Activated naive CD4-positive, alpha-beta T cell treated with anti-CD3 and anti-CD28 coated beads, Interleukin-2, amount 10 ng/mL, durations not matched to agents 7 days and 5 days (primary cell): ENCODE results near the gene SMLR1.
A peak's percentile ranks its signal among the peaks of the same experiment; 100 is the strongest.

Experiments used
- CTCF ChIA-PET: fragments of 350-600 bp; sonication (Branson Sonifier 250); formaldehyde crosslinking; loops from one replicate; lab custom pipeline; 2021; ENCODE audit warnings: antibody characterized with exemption; lab: Charles Lee
- DNase-seq: peaks from one replicate; pipeline ENCODE4 v3.0.0-alpha.2; 2020
- H3K27ac Mint-ChIP-seq: one replicate; pipeline ENCODE4 v1.8.0; 2021; ENCODE audit warnings: mild to moderate bottlenecking, moderate library complexity, mixed read lengths
- H3K27me3 Mint-ChIP-seq: one replicate; pipeline ENCODE4 v1.8.0; 2021; ENCODE audit warnings: mild to moderate bottlenecking, mixed read lengths
- H3K36me3 Mint-ChIP-seq: one replicate; pipeline ENCODE4 v1.8.0; 2021; ENCODE audit warnings: mixed read lengths
- H3K4me1 Mint-ChIP-seq: one replicate; pipeline ENCODE4 v1.8.0; 2021; ENCODE audit warnings: mixed read lengths
- H3K4me3 Mint-ChIP-seq: one replicate; pipeline ENCODE4 v1.8.0; 2021; ENCODE audit warnings: mild to moderate bottlenecking, moderate library complexity, mixed read lengths
- H3K9me3 Mint-ChIP-seq: one replicate; pipeline ENCODE4 v1.8.0; 2021; ENCODE audit warnings: mixed read lengths

SMLR1 gene

GRCh38 chr6:130852844-130853554, 25.8 kb downstream of the SMLR1 start:
- no peak overlapping the region for H3K27ac Mint-ChIP-seq
- H3K4me1 Mint-ChIP-seq, result peaks cover 8% of the 10 kb centered on the region
- no peak overlapping the region for H3K4me3 Mint-ChIP-seq
- no peaks in the 10 kb centered on the region for H3K36me3 Mint-ChIP-seq
- no peak for DNase-seq
- H3K9me3 Mint-ChIP-seq, result no peaks in the 10 kb centered on the region
- H3K27me3 Mint-ChIP-seq, result peaks cover 3% of the 10 kb centered on the region
- CTCF ChIA-PET, result no interaction called here

GRCh38 chr6:130853555-130854183, 26.5 kb downstream of the SMLR1 start:
- H3K36me3 Mint-ChIP-seq, result no peaks in the 10 kb centered on the region

GRCh38 chr6:130858054-130858453, 30.8 kb downstream of the SMLR1 start:
- CTCF ChIA-PET, result interaction anchor here (1.7 kb wide), 1 partner anchor 13 kb away, joined by 5 read pairs; no protein-coding TSS in a partner anchor
- Mint-ChIP-seq H3K27me3 (peaks cover 3% of the 10 kb centered on the region), H3K4me3 (no peak overlapping the region), H3K27ac (no peak overlapping the region), H3K9me3 (no peaks in the 10 kb centered on the region), H3K36me3 (no peaks in the 10 kb centered on the region), H3K4me1 (no peaks in the 10 kb centered on the region)
- DNase-seq, result no peak

More at GRCh38 chr6:130853555-130854183, 26.5 kb downstream of the SMLR1 start:
- no peak overlapping the region for H3K4me3 Mint-ChIP-seq
- no peaks in the 10 kb centered on the region for H3K9me3 Mint-ChIP-seq
- CTCF ChIA-PET, result no interaction called here
- H3K27me3 Mint-ChIP-seq, result peaks cover 3% of the 10 kb centered on the region
- DNase-seq, result no peak
- no peak overlapping the region for H3K27ac Mint-ChIP-seq
- peaks cover 7% of the 10 kb centered on the region for H3K4me1 Mint-ChIP-seq

- CTCF ChIA-PET, result interaction anchor here (1.7 kb wide), 1 partner anchor 12 kb away, joined by 5 read pairs; no protein-coding TSS in a partner anchor
- Mint-ChIP-seq H3K36me3 (no peaks in the 10 kb centered on the region), H3K4me3 (no peak overlapping the region), H3K27me3 (peaks cover 1% of the 10 kb centered on the region), H3K9me3 (no peaks in the 10 kb centered on the region), H3K4me1 (no peaks in the 10 kb centered on the region), H3K27ac (no peak overlapping the region)
- DNase-seq, result no peak
These were observed 31.4 kb downstream of the SMLR1 start for GRCh38 chr6:130858498-130859160.

- H3K4me3 Mint-ChIP-seq, result no peak overlapping the region
- CTCF ChIA-PET, result no interaction called here
- no peaks in the 10 kb centered on the region for H3K9me3 Mint-ChIP-seq
- no peaks in the 10 kb centered on the region for H3K36me3 Mint-ChIP-seq
- H3K27me3 Mint-ChIP-seq, result no peaks in the 10 kb centered on the region
- H3K27ac Mint-ChIP-seq, result no peak overlapping the region
- no peak for DNase-seq
- no peaks in the 10 kb centered on the region for H3K4me1 Mint-ChIP-seq
These were observed 32.1 kb downstream of the SMLR1 start for GRCh38 chr6:130859161-130859867.

GRCh38 chr6:130862370-130862769, 35.2 kb downstream of the SMLR1 start:
- DNase-seq, result no peak
- Mint-ChIP-seq H3K27ac (no peak overlapping the region), H3K4me3 (no peak overlapping the region), H3K27me3 (no peaks in the 10 kb centered on the region), H3K36me3 (no peaks in the 10 kb centered on the region), H3K4me1 (no peaks in the 10 kb centered on the region), H3K9me3 (no peaks in the 10 kb centered on the region)
- CTCF ChIA-PET, result no interaction called here

- H3K27me3 Mint-ChIP-seq, result no peaks in the 10 kb centered on the region
- H3K4me1 Mint-ChIP-seq, result no peaks in the 10 kb centered on the region
- H3K36me3 Mint-ChIP-seq, result no peaks in the 10 kb centered on the region
- DNase-seq, result no peak
- H3K27ac Mint-ChIP-seq, result no peak overlapping the region
- CTCF ChIA-PET, result no interaction called here
- H3K9me3 Mint-ChIP-seq, result no peaks in the 10 kb centered on the region
- no peak overlapping the region for H3K4me3 Mint-ChIP-seq
These were observed 36.4 kb downstream of the SMLR1 start for GRCh38 chr6:130863415-130864230.

- H3K36me3 Mint-ChIP-seq, result no peaks in the 10 kb centered on the region
- no peaks in the 10 kb centered on the region for H3K27me3 Mint-ChIP-seq
- H3K27ac Mint-ChIP-seq, result no peak overlapping the region
- H3K4me3 Mint-ChIP-seq, result no peak overlapping the region
- DNase-seq, result no peak
- no peaks in the 10 kb centered on the region for H3K4me1 Mint-ChIP-seq
- CTCF ChIA-PET, result no interaction called here
- no peaks in the 10 kb centered on the region for H3K9me3 Mint-ChIP-seq
These were observed 37.1 kb downstream of the SMLR1 start for GRCh38 chr6:130864344-130864743.

GRCh38 chr6:130865793-130866192, 38.6 kb downstream of the SMLR1 start:
- H3K36me3 Mint-ChIP-seq, result no peaks in the 10 kb centered on the region
- H3K27me3 Mint-ChIP-seq, result peaks cover 4% of the 10 kb centered on the region
- DNase-seq, result no peak
- no peak overlapping the region for H3K27ac Mint-ChIP-seq
- H3K9me3 Mint-ChIP-seq, result no peaks in the 10 kb centered on the region
- no peak overlapping the region for H3K4me3 Mint-ChIP-seq
- CTCF ChIA-PET, result no interaction called here
- no peaks in the 10 kb centered on the region for H3K4me1 Mint-ChIP-seq

- peaks cover 3% of the 10 kb centered on the region for H3K4me1 Mint-ChIP-seq
- H3K27ac Mint-ChIP-seq, result no peak overlapping the region
- no peak for DNase-seq
- no peak overlapping the region for H3K4me3 Mint-ChIP-seq
- CTCF ChIA-PET, result no interaction called here
- peaks cover 4% of the 10 kb centered on the region for H3K27me3 Mint-ChIP-seq
- no peaks in the 10 kb centered on the region for H3K9me3 Mint-ChIP-seq
- no peaks in the 10 kb centered on the region for H3K36me3 Mint-ChIP-seq
These were observed 42.5 kb downstream of the SMLR1 start for GRCh38 chr6:130869681-130870080.

GRCh38 chr6:130870179-130870880, 43.1 kb downstream of the SMLR1 start:
- H3K9me3 Mint-ChIP-seq, result no peaks in the 10 kb centered on the region
- peaks cover 4% of the 10 kb centered on the region for H3K27me3 Mint-ChIP-seq
- H3K27ac Mint-ChIP-seq, result no peak overlapping the region
- H3K4me3 Mint-ChIP-seq, result no peak overlapping the region
- CTCF ChIA-PET, result interaction anchor here (0.7 to 2.8 kb wide), 7 partner anchors 12 to 823 kb away, joined by 3 to 10 read pairs (median 4); no protein-coding TSS in a partner anchor
- H3K36me3 Mint-ChIP-seq, result no peaks in the 10 kb centered on the region
- peaks cover 3% of the 10 kb centered on the region for H3K4me1 Mint-ChIP-seq
- DNase-seq, result no peak

GRCh38 chr6:130872250-130873095, 45.3 kb downstream of the SMLR1 start:
- Mint-ChIP-seq H3K27ac (no peak overlapping the region), H3K9me3 (no peaks in the 10 kb centered on the region), H3K27me3 (peaks cover 4% of the 10 kb centered on the region), H3K4me1 (peaks cover 3% of the 10 kb centered on the region), H3K36me3 (no peaks in the 10 kb centered on the region), H3K4me3 (no peak overlapping the region)
- CTCF ChIA-PET, result interaction anchor here (0.7 to 2.8 kb wide), 14 partner anchors 8 to 662 kb away, joined by 3 to 10 read pairs (median 3); no protein-coding TSS in a partner anchor
- peak; percentile 81 for DNase-seq
